Measurements from ENCODE around the gene KLHL14.
"Not testable (repeated sequence)": the region's sequence is repeated elsewhere in the genome, so short reads cannot be mapped to it uniquely, and the experiment has no call there.

The KLHL14 gene

DNA sequence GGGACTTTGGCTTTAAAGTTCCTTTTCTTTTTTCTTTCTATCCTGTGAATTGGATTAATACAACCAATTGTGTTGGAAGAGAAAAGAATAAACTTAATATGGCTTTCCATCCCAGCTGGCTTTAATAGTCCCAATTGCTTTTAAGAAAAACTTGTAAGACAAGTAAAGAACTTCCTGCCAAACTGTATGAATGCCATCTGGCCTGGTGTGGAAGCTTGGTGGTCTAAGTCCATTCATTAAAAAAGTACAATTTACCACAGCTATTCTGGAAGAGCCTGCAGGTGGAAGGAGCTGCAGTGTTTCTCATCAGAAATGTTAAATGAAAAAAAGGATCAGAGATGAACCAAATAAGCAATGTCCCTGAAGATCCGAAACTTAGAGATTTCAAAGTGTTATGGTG, 103.9 kb downstream of the KLHL14 start:
- no peaks in the 10 kb centered on the region for H3K4me1 ChIP-seq (ENCODE audit: low read length)
- peaks cover 23% of the 10 kb centered on the region for H3K36me3 ChIP-seq (replicated peaks; ENCODE audit: low read depth, low read length)
- no peaks in the 10 kb centered on the region for H3K79me2 ChIP-seq (ENCODE audit: low read length)
- H3K4me3 ChIP-seq (ENCODE audit: low read length) = no peak overlapping the region
- H3K9ac ChIP-seq (ENCODE audit: low read length) = no peak overlapping the region
- no peaks in the 10 kb centered on the region for H3K9me3 ChIP-seq (ENCODE audit: insufficient read depth, low read length)
- H2AFZ ChIP-seq (ENCODE audit: low read depth, low read length) = no peak overlapping the region
- H3K27me3 ChIP-seq (ENCODE audit: low read depth, low read length) = no peaks in the 10 kb centered on the region
- H3K27ac ChIP-seq (ENCODE audit: low read length) = no peak overlapping the region
- H3K4me2 ChIP-seq (ENCODE audit: low read length) = no peak overlapping the region
- no peaks in the 10 kb centered on the region for H4K20me1 ChIP-seq (ENCODE audit: insufficient read depth, low read length)
- no peak for TF ChIP-seq CTCF (IDR thresholded peaks at IDR 0.05; ENCODE audit: low read depth, low read length)
- no peak for TF ChIP-seq EZH2phosphoT487 (IDR thresholded peaks at IDR 0.05; ENCODE audit: low read depth)

GRCh38 chr18:32661486-32662299, 111.1 kb downstream of the KLHL14 start:
- Histone ChIP-seq H4K20me1 (ENCODE audit: insufficient read depth, low read length) (no peaks in the 10 kb centered on the region), H2AFZ (ENCODE audit: low read depth, low read length) (no peak overlapping the region), H3K4me3 (ENCODE audit: low read length) (no peak overlapping the region), H3K4me1 (ENCODE audit: low read length) (peaks cover 10% of the 10 kb centered on the region), H3K4me2 (ENCODE audit: low read length) (no peak overlapping the region), H3K9me3 (ENCODE audit: insufficient read depth, low read length) (no peaks in the 10 kb centered on the region), H3K79me2 (ENCODE audit: low read length) (no peaks in the 10 kb centered on the region), H3K27ac (ENCODE audit: low read length) (no peak overlapping the region), H3K9ac (ENCODE audit: low read length) (no peak overlapping the region), H3K36me3 (replicated peaks; ENCODE audit: low read depth, low read length) (no peaks in the 10 kb centered on the region), H3K27me3 (ENCODE audit: low read depth, low read length) (no peaks in the 10 kb centered on the region)
- TF ChIP-seq EZH2phosphoT487 (IDR thresholded peaks at IDR 0.05; ENCODE audit: low read depth) = no peak
- TF ChIP-seq CTCF (IDR thresholded peaks at IDR 0.05; ENCODE audit: low read depth, low read length) = no peak

GRCh38 chr18:32654507-32654906, 118.3 kb downstream of the KLHL14 start:
- not testable (repeated sequence) for H3K9me3 ChIP-seq (ENCODE audit: insufficient read depth, low read length); H4K20me1 ChIP-seq (ENCODE audit: insufficient read depth, low read length); H3K4me1 ChIP-seq (ENCODE audit: low read length); H3K27ac ChIP-seq (ENCODE audit: low read length); H3K36me3 ChIP-seq (replicated peaks; ENCODE audit: low read depth, low read length); H3K4me3 ChIP-seq (ENCODE audit: low read length); H3K27me3 ChIP-seq (ENCODE audit: low read depth, low read length); H3K9ac ChIP-seq (ENCODE audit: low read length); H3K4me2 ChIP-seq (ENCODE audit: low read length); H2AFZ ChIP-seq (ENCODE audit: low read depth, low read length); H3K79me2 ChIP-seq (ENCODE audit: low read length)

DNA sequence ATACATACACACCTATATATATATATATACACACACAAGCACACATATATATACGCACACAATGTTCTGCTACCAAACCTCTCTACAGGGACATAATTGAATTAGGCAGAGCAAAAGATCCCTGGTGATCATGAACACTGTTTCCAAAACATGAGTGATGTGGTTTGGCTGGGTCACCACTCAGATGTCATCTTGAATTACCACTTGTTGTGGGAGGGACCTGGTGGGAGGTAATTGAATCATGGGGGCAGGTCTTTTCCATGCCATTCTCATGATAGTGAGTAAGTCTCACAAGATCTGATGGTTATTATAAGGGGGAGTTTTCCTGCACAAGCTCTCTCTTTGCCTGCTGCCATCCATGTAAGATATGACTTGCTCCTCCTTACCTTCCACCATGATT, 135.2 kb downstream of the KLHL14 start:
- not testable (repeated sequence) for H3K27ac ChIP-seq (ENCODE audit: low read length); H3K9ac ChIP-seq (ENCODE audit: low read length); H3K27me3 ChIP-seq (ENCODE audit: low read depth, low read length); H3K4me1 ChIP-seq (ENCODE audit: low read length); H3K4me2 ChIP-seq (ENCODE audit: low read length); H3K79me2 ChIP-seq (ENCODE audit: low read length); H3K4me3 ChIP-seq (ENCODE audit: low read length); H2AFZ ChIP-seq (ENCODE audit: low read depth, low read length); H4K20me1 ChIP-seq (ENCODE audit: insufficient read depth, low read length); H3K36me3 ChIP-seq (replicated peaks; ENCODE audit: low read depth, low read length); H3K9me3 ChIP-seq (ENCODE audit: insufficient read depth, low read length)

- Histone ChIP-seq H2AFZ (ENCODE audit: low read depth, low read length) (no peak overlapping the region), H3K27me3 (ENCODE audit: low read depth, low read length) (no peaks in the 10 kb centered on the region), H3K4me2 (ENCODE audit: low read length) (no peak overlapping the region), H3K4me3 (ENCODE audit: low read length) (no peak overlapping the region), H3K27ac (ENCODE audit: low read length) (no peak overlapping the region), H3K9ac (ENCODE audit: low read length) (no peak overlapping the region), H3K36me3 (replicated peaks; ENCODE audit: low read depth, low read length) (no peaks in the 10 kb centered on the region), H3K79me2 (ENCODE audit: low read length) (no peaks in the 10 kb centered on the region), H4K20me1 (ENCODE audit: insufficient read depth, low read length) (no peaks in the 10 kb centered on the region), H3K4me1 (ENCODE audit: low read length) (no peaks in the 10 kb centered on the region), H3K9me3 (ENCODE audit: insufficient read depth, low read length) (no peaks in the 10 kb centered on the region)
- TF ChIP-seq EZH2phosphoT487 (IDR thresholded peaks at IDR 0.05; ENCODE audit: low read depth) (no peak), CTCF (IDR thresholded peaks at IDR 0.05; ENCODE audit: low read depth, low read length) (no peak)
These were observed 135.6 kb downstream of the KLHL14 start for GRCh38 chr18:32637226-32637625.

Data from OCI-LY3 (cell line).